MM.1S (cell line): ENCODE results near the gene PLA2G4B.

Experiments used
- DNase-seq: peaks from one replicate; pipeline ENCODE4 v3.0.0-alpha.2; 2015
- H2AFZ ChIP-seq: fragments of 300-600 bp; sonication (generic); 2 replicates; pipeline ENCODE4 v1.6.0; 2016; ENCODE audit warnings: antibody characterized with exemption, low read length
- H3F3A ChIP-seq: fragments of 300-600 bp; sonication (generic); 2 replicates; pipeline ENCODE4 v1.6.1; 2016; ENCODE audit warnings: mild to moderate bottlenecking, antibody characterized with exemption, low read length, moderate library complexity, mixed read lengths; ENCODE audit not compliant: insufficient read depth
- H3K27ac ChIP-seq: fragments of 300-600 bp; sonication (generic); 2 replicates; pipeline ENCODE4 v1.5.1; 2016; ENCODE audit warnings: mild to moderate bottlenecking, low read length
- H3K27me3 ChIP-seq: fragments of 300-600 bp; sonication (generic); replicated peaks from 2 replicates; pipeline ENCODE4 v1.6.0; 2016; ENCODE audit warnings: low read length; ENCODE audit not compliant: insufficient read depth
- H3K36me3 ChIP-seq: fragments of 300-600 bp; sonication (generic); replicated peaks from 2 replicates; pipeline ENCODE4 v1.6.1; 2016; ENCODE audit warnings: mild to moderate bottlenecking, low read length, mixed read lengths; ENCODE audit not compliant: insufficient read depth
- H3K4me1 ChIP-seq: fragments of 300-600 bp; sonication (generic); 2 replicates; pipeline ENCODE4 v1.6.1; 2016; ENCODE audit warnings: low read length, mixed read lengths
- H3K4me2 ChIP-seq: fragments of 300-600 bp; sonication (generic); 2 replicates; pipeline ENCODE4 v1.6.0; 2016; ENCODE audit warnings: low read depth, low read length
- H3K4me3 ChIP-seq: fragments of 300-600 bp; sonication (generic); 2 replicates; pipeline ENCODE4 v1.5.1; 2016; ENCODE audit warnings: low read length, mixed read lengths
- H3K79me2 ChIP-seq: fragments of 300-600 bp; sonication (generic); 2 replicates; pipeline ENCODE4 v1.6.1; 2016; ENCODE audit warnings: mixed run types, low read length, mixed read lengths
- H3K9ac ChIP-seq: fragments of 300-600 bp; sonication (generic); 2 replicates; pipeline ENCODE4 v1.6.1; 2016; ENCODE audit warnings: low read length, mixed read lengths
- H3K9me2 ChIP-seq: fragments of 300-600 bp; sonication (generic); replicated peaks from 2 replicates; pipeline ENCODE4 v1.6.1; 2016; ENCODE audit warnings: mild to moderate bottlenecking, low read length, mixed read lengths; ENCODE audit not compliant: insufficient read depth
- H3K9me3 ChIP-seq: fragments of 300-600 bp; sonication (generic); replicated peaks from 2 replicates; pipeline ENCODE4 v1.6.1; 2016; ENCODE audit warnings: mild to moderate bottlenecking, low read length, mixed read lengths; ENCODE audit not compliant: insufficient read depth
- H4K20me1 ChIP-seq: fragments of 300-600 bp; sonication (generic); 2 replicates; pipeline ENCODE4 v1.6.1; 2016; ENCODE audit warnings: mild to moderate bottlenecking, low read length, moderate library complexity, mixed read lengths; ENCODE audit not compliant: insufficient read depth
- EZH2 ChIP-seq: fragments of 300-600 bp; sonication (generic); optimal IDR thresholded peaks from 2 replicates; pipeline ENCODE3; 2017; ENCODE audit warnings: low read depth, mild to moderate bottlenecking, antibody characterized with exemption, low read length, mixed read lengths
- EZH2phosphoT487 ChIP-seq: fragments of 300-600 bp; sonication (generic); IDR thresholded peaks from 2 replicates; pipeline ENCODE4 v1.6.1; 2018; ENCODE audit warnings: antibody characterized with exemption, low read length
- TF ChIP-seq, protein P1 (sequence below): fragments of 300-600 bp; sonication (generic); IDR thresholded peaks from 2 replicates; pipeline ENCODE4 v1.5.1; 2016; ENCODE audit warnings: antibody characterized with exemption, low read length, mixed read lengths

Gene PLA2G4B

DNA sequence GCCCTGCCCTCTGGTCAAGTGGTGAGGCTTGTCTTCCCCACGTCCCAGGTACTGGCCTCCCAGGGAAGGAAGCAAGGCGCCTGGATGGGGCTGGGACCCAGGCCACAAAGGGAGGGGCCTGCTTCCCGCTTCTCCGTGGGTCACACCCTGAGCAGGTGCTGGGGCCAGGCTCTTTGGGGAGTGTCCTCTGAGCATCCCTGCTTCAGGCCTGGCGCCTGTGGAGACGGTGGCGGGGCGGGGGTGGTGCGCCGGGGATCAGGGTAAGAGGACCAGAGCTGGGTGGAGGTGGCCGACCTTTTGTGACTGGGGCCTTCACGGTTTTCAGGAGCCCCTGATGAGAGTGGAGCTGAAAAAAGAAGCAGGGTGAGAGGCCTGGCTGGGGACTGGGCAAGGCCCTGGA lies 3.6 kb downstream of the PLA2G4B start:
- Histone ChIP-seq H3K36me3 (no peaks in the 10 kb centered on the region), H3K9me3 (no peaks in the 10 kb centered on the region), H3K4me3 (no peak overlapping the region), H2AFZ (no peak overlapping the region), H3K79me2 (no peaks in the 10 kb centered on the region), H3K9me2 (no peaks in the 10 kb centered on the region), H3K4me1 (no peaks in the 10 kb centered on the region), H4K20me1 (no peaks in the 10 kb centered on the region), H3K9ac (no peak overlapping the region), H3K27me3 (no peaks in the 10 kb centered on the region), H3F3A (no peaks in the 10 kb centered on the region), H3K4me2 (no peak overlapping the region), H3K27ac (no peak overlapping the region)
- DNase-seq: no peak
- TF ChIP-seq EZH2 (no peak), EZH2phosphoT487 (no peak)
- TF ChIP-seq, protein P1, sequence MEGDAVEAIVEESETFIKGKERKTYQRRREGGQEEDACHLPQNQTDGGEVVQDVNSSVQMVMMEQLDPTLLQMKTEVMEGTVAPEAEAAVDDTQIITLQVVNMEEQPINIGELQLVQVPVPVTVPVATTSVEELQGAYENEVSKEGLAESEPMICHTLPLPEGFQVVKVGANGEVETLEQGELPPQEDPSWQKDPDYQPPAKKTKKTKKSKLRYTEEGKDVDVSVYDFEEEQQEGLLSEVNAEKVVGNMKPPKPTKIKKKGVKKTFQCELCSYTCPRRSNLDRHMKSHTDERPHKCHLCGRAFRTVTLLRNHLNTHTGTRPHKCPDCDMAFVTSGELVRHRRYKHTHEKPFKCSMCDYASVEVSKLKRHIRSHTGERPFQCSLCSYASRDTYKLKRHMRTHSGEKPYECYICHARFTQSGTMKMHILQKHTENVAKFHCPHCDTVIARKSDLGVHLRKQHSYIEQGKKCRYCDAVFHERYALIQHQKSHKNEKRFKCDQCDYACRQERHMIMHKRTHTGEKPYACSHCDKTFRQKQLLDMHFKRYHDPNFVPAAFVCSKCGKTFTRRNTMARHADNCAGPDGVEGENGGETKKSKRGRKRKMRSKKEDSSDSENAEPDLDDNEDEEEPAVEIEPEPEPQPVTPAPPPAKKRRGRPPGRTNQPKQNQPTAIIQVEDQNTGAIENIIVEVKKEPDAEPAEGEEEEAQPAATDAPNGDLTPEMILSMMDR: no peak

DNA sequence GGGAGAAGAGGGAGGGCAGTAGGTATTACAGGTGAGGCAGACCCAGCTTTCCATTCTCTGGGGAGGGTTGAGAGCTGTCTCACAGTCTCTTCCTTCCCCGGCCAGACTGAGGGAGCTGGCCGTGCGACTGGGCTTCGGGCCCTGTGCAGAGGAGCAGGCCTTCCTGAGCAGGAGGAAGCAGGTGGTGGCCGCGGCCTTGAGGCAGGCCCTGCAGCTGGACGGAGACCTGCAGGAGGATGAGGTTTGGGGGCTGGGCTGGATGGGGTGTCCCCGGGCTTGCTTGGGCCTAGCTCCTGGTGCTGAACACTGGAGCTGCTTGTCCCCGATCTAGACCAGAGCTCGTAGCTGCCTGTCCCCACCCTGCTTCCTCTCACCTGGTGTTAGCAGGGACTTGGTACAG lies 4.9 kb downstream of the PLA2G4B start:
- no peak for DNase-seq
- H3K4me2 ChIP-seq: no peak overlapping the region
- no peak overlapping the region for H2AFZ ChIP-seq
- H3K9me2 ChIP-seq: no peaks in the 10 kb centered on the region
- no peaks in the 10 kb centered on the region for H3K9me3 ChIP-seq
- no peak overlapping the region for H3K9ac ChIP-seq
- H3K36me3 ChIP-seq: no peaks in the 10 kb centered on the region
- no peaks in the 10 kb centered on the region for H4K20me1 ChIP-seq
- H3F3A ChIP-seq: no peaks in the 10 kb centered on the region
- no peaks in the 10 kb centered on the region for H3K79me2 ChIP-seq
- H3K27me3 ChIP-seq: no peaks in the 10 kb centered on the region
- H3K4me1 ChIP-seq: no peaks in the 10 kb centered on the region
- no peak overlapping the region for H3K27ac ChIP-seq
- TF ChIP-seq, protein P1: no peak
- TF ChIP-seq EZH2phosphoT487 (no peak), EZH2 (no peak)
- no peak overlapping the region for H3K4me3 ChIP-seq

DNA sequence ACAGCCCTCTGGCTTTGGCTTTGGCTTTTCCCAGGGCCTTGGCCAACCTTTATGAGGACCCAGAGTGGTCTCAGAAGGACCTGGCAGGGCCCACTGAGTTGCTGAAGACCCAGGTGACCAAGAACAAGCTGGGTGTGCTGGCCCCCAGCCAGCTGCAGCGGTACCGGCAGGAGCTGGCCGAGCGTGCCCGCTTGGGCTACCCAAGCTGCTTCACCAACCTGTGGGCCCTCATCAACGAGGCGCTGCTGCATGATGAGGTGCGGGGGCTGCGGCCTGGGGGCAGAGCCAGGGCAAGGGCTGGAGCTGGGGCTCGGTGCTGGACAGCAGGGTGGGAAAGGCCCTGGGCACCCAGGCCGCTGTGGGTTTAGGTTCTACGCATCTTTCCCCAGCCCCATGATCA lies 6.2 kb downstream of the PLA2G4B start:
- no peak overlapping the region for H2AFZ ChIP-seq
- H3K9me3 ChIP-seq: no peaks in the 10 kb centered on the region
- H3K9me2 ChIP-seq: no peaks in the 10 kb centered on the region
- H3K27ac ChIP-seq: no peak overlapping the region
- DNase-seq: no peak
- H3K4me3 ChIP-seq: no peak overlapping the region
- TF ChIP-seq EZH2phosphoT487 (no peak), EZH2 (no peak)
- TF ChIP-seq, protein P1: no peak
- no peaks in the 10 kb centered on the region for H3F3A ChIP-seq
- H3K27me3 ChIP-seq: no peaks in the 10 kb centered on the region
- no peaks in the 10 kb centered on the region for H4K20me1 ChIP-seq
- H3K79me2 ChIP-seq: no peaks in the 10 kb centered on the region
- no peaks in the 10 kb centered on the region for H3K36me3 ChIP-seq
- H3K4me2 ChIP-seq: no peak overlapping the region
- no peak overlapping the region for H3K9ac ChIP-seq
- H3K4me1 ChIP-seq: no peaks in the 10 kb centered on the region
